ENCODE results near the gene HOXA10.

Gene HOXA10

GRCh38 chr7:27173511-27173955 lies 587 bp downstream of the HOXA10 start:
- H3K4me3 ChIP-seq (ENCODE audit: low read length) = peak overlapping the region; percentile 59
- H3K9me3 ChIP-seq (replicated peaks; ENCODE audit: insufficient read depth, low read length) = no peaks in the 10 kb centered on the region
- H3K79me2 ChIP-seq (ENCODE audit: low read length) = no peaks in the 10 kb centered on the region
- peaks cover 9% of the 10 kb centered on the region for H3K4me1 ChIP-seq (ENCODE audit: low read length)
- no peak overlapping the region for H3K27ac ChIP-seq (ENCODE audit: low read length)
- H3F3A ChIP-seq (ENCODE audit: insufficient read depth, low read length) = peaks cover 12% of the 10 kb centered on the region
- peaks cover 79% of the 10 kb centered on the region for H3K27me3 ChIP-seq (replicated peaks; ENCODE audit: insufficient read depth, low read length)
- H3K36me3 ChIP-seq (replicated peaks; ENCODE audit: insufficient read depth, low read length) = no peaks in the 10 kb centered on the region
- TF ChIP-seq EZH2 (optimal IDR thresholded peaks at IDR 0.05; ENCODE audit: low read depth, low read length) = no peak
- TF ChIP-seq EZH2phosphoT487 (IDR thresholded peaks at IDR 0.05; ENCODE audit: low read length) = no peak
- TF ChIP-seq CTCF (IDR thresholded peaks at IDR 0.05; ENCODE audit: low read length) = no peak
- H4K20me1 ChIP-seq (ENCODE audit: insufficient read depth, low read length) = no peaks in the 10 kb centered on the region
- peak overlapping the region; percentile 58 for H2AFZ ChIP-seq (ENCODE audit: low read length)
- H3K9me2 ChIP-seq (replicated peaks; ENCODE audit: insufficient read depth, low read length) = no peaks in the 10 kb centered on the region
- H3K4me2 ChIP-seq (ENCODE audit: low read depth, low read length) = peak overlapping the region; percentile 99
- H3K9ac ChIP-seq (ENCODE audit: low read length) = no peak overlapping the region
- no peak for DNase-seq

GRCh38 chr7:27172823-27173510 lies 1.2 kb downstream of the HOXA10 start:
- no peak for DNase-seq
- no peaks in the 10 kb centered on the region for H3K9me2 ChIP-seq (replicated peaks; ENCODE audit: insufficient read depth, low read length)
- H3K4me1 ChIP-seq (ENCODE audit: low read length) = peaks cover 9% of the 10 kb centered on the region
- peaks cover 12% of the 10 kb centered on the region for H3F3A ChIP-seq (ENCODE audit: insufficient read depth, low read length)
- peak overlapping the region; percentile 59 for H3K4me3 ChIP-seq (ENCODE audit: low read length)
- H3K9ac ChIP-seq (ENCODE audit: low read length) = no peak overlapping the region
- peak overlapping the region; percentile 99 for H3K4me2 ChIP-seq (ENCODE audit: low read depth, low read length)
- no peaks in the 10 kb centered on the region for H4K20me1 ChIP-seq (ENCODE audit: insufficient read depth, low read length)
- H2AFZ ChIP-seq (ENCODE audit: low read length) = peak overlapping the region; percentile 58
- H3K9me3 ChIP-seq (replicated peaks; ENCODE audit: insufficient read depth, low read length) = no peaks in the 10 kb centered on the region
- no peaks in the 10 kb centered on the region for H3K79me2 ChIP-seq (ENCODE audit: low read length)
- peaks cover 79% of the 10 kb centered on the region for H3K27me3 ChIP-seq (replicated peaks; ENCODE audit: insufficient read depth, low read length)
- H3K36me3 ChIP-seq (replicated peaks; ENCODE audit: insufficient read depth, low read length) = no peaks in the 10 kb centered on the region
- H3K27ac ChIP-seq (ENCODE audit: low read length) = no peak overlapping the region
- TF ChIP-seq EZH2phosphoT487 (IDR thresholded peaks at IDR 0.05; ENCODE audit: low read length) = no peak
- TF ChIP-seq CTCF (IDR thresholded peaks at IDR 0.05; ENCODE audit: low read length) = no peak
- TF ChIP-seq EZH2 (optimal IDR thresholded peaks at IDR 0.05; ENCODE audit: low read depth, low read length) = no peak

GRCh38 chr7:27172315-27172774 lies 1.8 kb downstream of the HOXA10 start:
- Histone ChIP-seq H3K4me3 (ENCODE audit: low read length) (peak overlapping the region; percentile 59), H3K27ac (ENCODE audit: low read length) (no peak overlapping the region), H3K9me3 (replicated peaks; ENCODE audit: insufficient read depth, low read length) (no peaks in the 10 kb centered on the region), H4K20me1 (ENCODE audit: insufficient read depth, low read length) (no peaks in the 10 kb centered on the region), H3K79me2 (ENCODE audit: low read length) (no peaks in the 10 kb centered on the region), H2AFZ (ENCODE audit: low read length) (peak overlapping the region; percentile 58; the same call in 1 of the 2 replicates), H3K27me3 (replicated peaks; ENCODE audit: insufficient read depth, low read length) (peaks cover 85% of the 10 kb centered on the region), H3K9ac (ENCODE audit: low read length) (no peak overlapping the region), H3K36me3 (replicated peaks; ENCODE audit: insufficient read depth, low read length) (no peaks in the 10 kb centered on the region), H3F3A (ENCODE audit: insufficient read depth, low read length) (peaks cover 12% of the 10 kb centered on the region), H3K4me2 (ENCODE audit: low read depth, low read length) (peak overlapping the region; percentile 99), H3K4me1 (ENCODE audit: low read length) (peaks cover 9% of the 10 kb centered on the region), H3K9me2 (replicated peaks; ENCODE audit: insufficient read depth, low read length) (no peaks in the 10 kb centered on the region)
- DNase-seq = no peak
- no peak for TF ChIP-seq CTCF (IDR thresholded peaks at IDR 0.05; ENCODE audit: low read length)
- TF ChIP-seq EZH2phosphoT487 (IDR thresholded peaks at IDR 0.05; ENCODE audit: low read length) = no peak

Measured in MM.1S (cell line).